Fibroblast of the aortic adventitia (primary cell): Measurements from ENCODE around the gene LINGO4. TPM values are rescaled to one million over a fixed set of nuclear protein-coding genes. Genes with fewer than 3 reads are reported as not detected.
"Not testable (repeated sequence)": the region's sequence is repeated elsewhere in the genome, so short reads cannot be mapped to it uniquely, and the experiment has no call there.

ENCODE experiments used
- DNase-seq: peaks from one replicate; pipeline ENCODE4 v3.0.0-alpha.2; 2010; ENCODE audit warnings: low read depth
- H3K4me3 ChIP-seq: 2 replicates; pipeline ENCODE4 v1.5.1; 2011; ENCODE audit warnings: low read depth, mild to moderate bottlenecking, control low read depth, low read length, moderate library complexity
- total RNA-seq: library from RNA; depleted of rRNA; stranded (reverse); fragments of >200 nt; gene quantifications from 2 replicates; pipeline ENCODE4 v1.2.3, GENCODE V29; 2012; ENCODE audit warnings: low replicate concordance
- TF ChIP-seq, protein P1 (sequence below): IDR thresholded peaks from 2 replicates; pipeline ENCODE4 v1.5.1; 2011; ENCODE audit warnings: mild to moderate bottlenecking, low read length, control low read depth, inconsistent platforms; ENCODE audit not compliant: insufficient read depth

Gene LINGO4
- total RNA-seq, 1 donor, result not detected

DNA sequence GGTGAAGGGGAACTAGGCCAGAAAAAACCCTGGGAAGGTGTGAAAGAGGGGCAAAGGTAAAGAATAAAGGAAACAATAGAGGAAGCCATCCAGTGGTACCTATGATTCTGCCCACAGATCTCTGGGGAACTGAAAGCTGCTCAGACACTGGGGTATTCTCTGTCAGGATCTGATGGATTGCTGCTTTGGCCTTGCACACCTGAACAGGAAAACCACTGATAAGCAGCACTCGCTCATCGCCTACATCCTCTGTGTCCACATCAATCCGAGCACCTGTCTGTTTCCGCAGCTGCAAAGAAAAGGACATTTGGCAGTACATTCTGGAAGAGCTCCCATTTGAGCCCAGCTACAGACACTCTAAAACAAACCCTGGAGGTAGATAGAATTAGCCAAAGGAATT lies 25.4 kb downstream of the LINGO4 start:
- no peak for DNase-seq
- no peak overlapping the region for H3K4me3 ChIP-seq
- TF ChIP-seq, protein P1, sequence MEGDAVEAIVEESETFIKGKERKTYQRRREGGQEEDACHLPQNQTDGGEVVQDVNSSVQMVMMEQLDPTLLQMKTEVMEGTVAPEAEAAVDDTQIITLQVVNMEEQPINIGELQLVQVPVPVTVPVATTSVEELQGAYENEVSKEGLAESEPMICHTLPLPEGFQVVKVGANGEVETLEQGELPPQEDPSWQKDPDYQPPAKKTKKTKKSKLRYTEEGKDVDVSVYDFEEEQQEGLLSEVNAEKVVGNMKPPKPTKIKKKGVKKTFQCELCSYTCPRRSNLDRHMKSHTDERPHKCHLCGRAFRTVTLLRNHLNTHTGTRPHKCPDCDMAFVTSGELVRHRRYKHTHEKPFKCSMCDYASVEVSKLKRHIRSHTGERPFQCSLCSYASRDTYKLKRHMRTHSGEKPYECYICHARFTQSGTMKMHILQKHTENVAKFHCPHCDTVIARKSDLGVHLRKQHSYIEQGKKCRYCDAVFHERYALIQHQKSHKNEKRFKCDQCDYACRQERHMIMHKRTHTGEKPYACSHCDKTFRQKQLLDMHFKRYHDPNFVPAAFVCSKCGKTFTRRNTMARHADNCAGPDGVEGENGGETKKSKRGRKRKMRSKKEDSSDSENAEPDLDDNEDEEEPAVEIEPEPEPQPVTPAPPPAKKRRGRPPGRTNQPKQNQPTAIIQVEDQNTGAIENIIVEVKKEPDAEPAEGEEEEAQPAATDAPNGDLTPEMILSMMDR, result no peak

DNA sequence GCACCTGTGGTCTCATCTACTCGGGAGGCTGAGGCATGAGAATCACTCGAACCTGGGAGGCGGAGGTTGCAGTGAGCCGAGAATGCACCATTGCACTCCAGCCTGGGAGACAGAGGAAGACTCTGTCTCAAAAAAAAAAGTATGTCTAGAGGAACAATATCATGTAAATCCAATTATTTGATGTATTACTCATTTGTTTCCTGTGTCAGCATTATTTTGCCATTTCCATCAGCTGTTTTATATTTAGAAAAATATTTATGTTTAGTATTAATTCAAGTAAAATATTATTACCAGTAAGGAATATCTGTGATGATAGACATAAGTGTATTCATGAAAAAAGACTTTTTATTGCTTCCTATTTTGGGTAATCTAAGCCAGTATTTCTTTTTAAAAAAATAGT lies 27.9 kb downstream of the LINGO4 start:
- TF ChIP-seq, protein P1, result no peak
- DNase-seq, result no peak

DNA sequence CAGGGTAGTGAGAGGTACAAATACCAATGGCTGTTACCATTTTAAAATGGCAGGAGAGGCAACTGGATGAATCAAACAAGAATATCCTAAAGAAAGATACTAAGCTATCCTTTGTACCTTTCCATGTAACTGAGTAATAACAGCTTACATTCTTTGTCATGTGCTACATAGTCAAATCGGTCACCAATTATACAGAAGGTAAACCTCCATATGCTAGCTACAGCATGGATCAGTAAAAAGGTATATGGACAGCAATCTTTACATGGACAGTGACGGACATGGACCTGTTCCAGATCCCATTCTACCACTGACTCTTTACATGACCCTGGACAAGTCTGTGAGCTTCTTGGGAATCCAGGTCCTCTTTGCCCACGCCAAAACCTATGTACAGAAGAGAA lies 28.6 kb downstream of the LINGO4 start:
- DNase-seq, result no peak
- TF ChIP-seq, protein P1, result no peak

More for the DNA sequence above, 27.9 kb downstream of the LINGO4 start:
- no peak overlapping the region for H3K4me3 ChIP-seq

DNA sequence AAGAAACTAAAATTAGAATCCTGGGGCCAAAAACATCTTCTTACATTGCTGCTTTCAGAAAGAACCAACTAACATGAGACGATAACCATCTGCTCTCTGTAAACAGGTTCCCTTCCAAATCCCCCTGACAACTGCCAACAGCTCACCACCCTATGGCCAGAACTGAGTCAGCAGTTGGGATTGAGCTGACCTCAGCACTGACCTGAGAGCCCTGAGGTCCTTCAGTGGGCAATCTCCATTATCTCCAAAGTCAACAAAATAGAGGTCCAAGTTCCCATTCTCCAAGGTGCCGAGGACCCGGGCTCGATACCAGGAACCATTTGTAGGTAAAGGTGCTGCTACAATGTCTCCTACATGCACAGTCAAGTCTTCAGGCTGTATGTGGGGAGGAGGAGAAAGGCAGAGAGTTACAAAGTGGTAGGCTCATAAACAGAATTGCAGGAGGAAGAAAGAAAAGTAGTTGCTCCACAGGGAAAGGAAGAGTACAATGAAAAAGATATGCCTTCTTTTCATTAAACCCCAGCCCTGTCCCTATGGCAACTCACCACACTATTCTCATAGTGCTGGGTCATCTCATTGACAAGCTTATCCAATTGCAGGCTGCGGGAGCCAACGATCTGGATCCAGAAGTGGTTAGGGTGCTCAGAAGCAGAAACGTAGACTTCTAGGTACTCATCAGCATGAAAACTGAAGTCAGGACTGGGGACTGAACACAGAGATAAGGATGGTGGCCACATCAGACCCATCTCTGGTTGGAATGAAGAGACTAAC lies 29.1 kb downstream of the LINGO4 start:
- TF ChIP-seq, protein P1, result no peak
- no peak overlapping the region for H3K4me3 ChIP-seq
- no peak for DNase-seq

More for the DNA sequence above, 28.6 kb downstream of the LINGO4 start:
- H3K4me3 ChIP-seq, result no peak overlapping the region

DNA sequence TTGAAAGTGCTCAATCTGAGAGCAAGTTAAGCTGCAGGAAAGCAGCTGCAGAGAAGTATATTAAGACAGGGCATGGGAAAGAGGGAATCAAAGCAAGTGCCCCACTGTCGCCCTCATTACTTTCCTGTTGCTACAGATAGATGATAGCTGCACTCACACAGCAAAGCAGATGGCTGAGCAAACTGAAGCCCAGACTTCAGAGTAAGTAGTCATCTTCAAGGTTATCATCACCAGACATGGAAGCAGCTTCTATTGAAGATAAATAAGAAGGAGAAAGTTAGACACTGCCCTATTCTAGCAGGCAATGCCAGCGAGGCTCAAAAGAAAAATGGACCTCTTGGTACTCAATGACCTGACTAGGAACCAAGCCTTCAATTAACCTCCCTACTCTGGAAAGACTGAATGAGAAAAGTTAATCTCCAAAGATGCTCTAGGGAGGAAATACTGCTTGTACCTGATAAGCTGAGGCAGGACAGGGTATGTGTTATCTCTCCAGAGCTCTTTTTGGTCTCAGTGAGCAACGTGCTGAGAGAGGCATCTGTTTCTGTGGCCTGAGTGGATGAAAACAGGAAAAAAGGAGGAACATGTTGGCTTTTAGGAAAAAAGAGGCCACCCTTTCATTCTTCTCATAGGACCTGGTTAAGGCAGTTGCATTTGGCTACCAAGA lies 30.8 kb downstream of the LINGO4 start:
- DNase-seq, result no peak
- TF ChIP-seq, protein P1, result no peak
- no peak overlapping the region for H3K4me3 ChIP-seq

DNA sequence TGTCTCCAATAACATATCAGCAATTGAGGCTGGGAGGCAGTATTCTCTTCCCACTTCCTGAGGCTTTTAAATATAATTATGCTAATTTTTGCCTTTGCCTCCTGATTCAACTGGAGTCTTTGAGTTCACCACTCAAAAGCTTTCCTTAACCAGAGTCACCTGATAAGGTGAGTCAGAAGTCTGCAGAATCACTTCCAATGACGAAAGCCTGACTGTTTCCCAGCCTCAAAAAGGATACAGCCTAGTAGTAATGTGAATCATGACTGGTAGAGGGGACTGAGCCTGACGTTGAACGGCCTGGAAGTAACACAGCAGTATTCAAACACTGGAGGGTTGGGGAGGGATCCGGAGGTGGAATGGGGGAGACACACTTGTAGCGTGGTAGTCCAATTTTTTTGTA lies 31.5 kb downstream of the LINGO4 start:
- DNase-seq, result peak; percentile 46
- TF ChIP-seq, protein P1, result no peak
- H3K4me3 ChIP-seq, result no peak overlapping the region

DNA sequence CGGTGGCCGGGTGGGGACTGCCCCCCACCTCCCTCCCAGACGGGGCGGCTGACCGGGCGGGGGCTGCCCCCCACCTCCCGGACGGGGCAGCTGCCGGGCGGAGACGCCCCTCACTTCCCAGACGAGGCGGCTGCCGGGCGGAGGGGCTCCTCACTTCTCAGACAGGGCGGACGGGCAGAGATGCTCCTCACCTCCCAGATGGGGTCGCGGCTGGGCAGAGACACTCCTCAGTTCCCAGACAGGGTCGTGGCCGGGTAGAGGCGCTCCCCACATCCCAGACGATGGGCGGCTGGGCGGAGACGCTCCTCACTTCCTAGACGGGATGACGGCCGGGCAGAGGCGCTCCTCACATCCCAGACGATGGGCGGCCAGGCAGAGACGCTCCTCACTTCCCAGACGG lies 35.9 kb downstream of the LINGO4 start:
- DNase-seq, H3K4me3 ChIP-seq: not testable (repeated sequence)

DNA sequence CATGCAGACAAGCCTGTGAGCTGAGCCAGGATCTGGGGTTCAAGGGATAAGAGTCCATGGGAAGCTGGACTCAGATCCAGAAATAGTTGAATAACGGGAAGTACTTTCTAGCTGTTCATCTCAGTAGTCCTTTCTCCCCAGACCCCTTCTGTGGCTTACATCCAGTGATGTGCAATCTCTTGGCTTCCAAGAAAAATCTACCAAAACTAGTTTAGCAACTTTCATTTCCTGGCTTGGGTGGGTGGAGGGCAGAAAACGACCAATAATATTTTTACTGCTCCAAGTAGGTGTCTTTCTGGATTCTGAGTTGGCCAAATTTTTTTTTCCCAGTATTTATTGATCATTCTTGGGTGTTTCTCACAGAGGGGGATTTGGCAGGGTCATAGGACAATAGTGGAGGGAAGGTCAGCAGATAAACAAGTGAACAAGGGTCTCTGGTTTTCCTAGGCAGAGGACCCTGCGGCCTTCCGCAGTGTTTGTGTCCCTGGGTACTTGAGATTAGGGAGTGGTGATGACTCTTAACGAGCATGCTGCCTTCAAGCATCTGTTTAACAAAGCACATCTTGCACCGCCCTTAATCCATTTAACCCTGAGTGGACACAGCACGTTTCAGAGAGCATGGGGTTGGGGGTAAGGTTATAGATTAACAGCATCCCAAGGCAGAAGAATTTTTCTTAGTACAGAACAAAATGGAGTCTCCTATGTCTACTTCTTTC lies 36.7 kb downstream of the LINGO4 start:
- not testable (repeated sequence) for H3K4me3 ChIP-seq, DNase-seq
